Spinal cord (tissue), 10 donors: ENCODE measurements around the gene USP48. TPM values are rescaled to one million over a fixed set of nuclear protein-coding genes. Genes with fewer than 3 reads are reported as not detected.

Source experiments
- DNase-seq, 6 donors: peaks; one replicate each; pipeline versions ENCODE4 v3.0.0 to v3.0.0-alpha.2; 2013 to 2015; ENCODE audit warnings: low spot score in 6 of 6, low read depth in 4 of 6
- H3K27ac ChIP-seq: one replicate; pipeline ENCODE4 v1.5.1; 2013; ENCODE audit warnings: low read depth, low read length, control low read depth
- H3K27me3 ChIP-seq: one replicate; pipeline ENCODE4 v1.6.1; 2013; ENCODE audit warnings: low read length; ENCODE audit not compliant: control insufficient read depth, insufficient read depth
- H3K36me3 ChIP-seq: one replicate; pipeline ENCODE4 v1.6.1; 2013; ENCODE audit warnings: low read length; ENCODE audit not compliant: control insufficient read depth, insufficient read depth
- H3K4me1 ChIP-seq: one replicate; pipeline ENCODE4 v1.6.1; 2013; ENCODE audit warnings: low read length; ENCODE audit not compliant: control insufficient read depth, insufficient read depth
- H3K4me3 ChIP-seq: one replicate; pipeline ENCODE4 v1.5.1; 2013; ENCODE audit warnings: low read depth, low read length, control low read depth
- H3K9me3 ChIP-seq: one replicate; pipeline ENCODE4 v1.6.1; 2013; ENCODE audit warnings: low read length; ENCODE audit not compliant: control insufficient read depth, insufficient read depth
- WGBS: methylation state at CpG from one replicate; pipeline ENCODE4 v1.1.5; 2013; ENCODE audit warnings: missing lambda C conversion rate; ENCODE audit not compliant: insufficient coverage; 5-methylcytosine and 5-hydroxymethylcytosine counted together
- polyA plus RNA-seq, 2 donors: library from polyadenylated mRNA; unstranded; fragments of 120-200 nt; gene quantifications; one replicate each; pipeline ENCODE4 v1.2.1, GENCODE V29; 2013; ENCODE audit not compliant: insufficient read length in 2 of 2
- total RNA-seq, 2 donors: library from RNA; depleted of rRNA in 1 of 2; stranded (reverse); fragments of 120-200 nt in 1 of 2; fragments of >200 nt in 1 of 2; gene quantifications; one replicate each; pipeline versions ENCODE4 v1.2.3 to v1.2.4, GENCODE V29; 2013 to 2014
- donor health status: healthy.

Gene USP48
- total and polyA plus RNA-seq, 4 donors = 41.0 to 76.3 (median 61.9) TPM

DNA sequence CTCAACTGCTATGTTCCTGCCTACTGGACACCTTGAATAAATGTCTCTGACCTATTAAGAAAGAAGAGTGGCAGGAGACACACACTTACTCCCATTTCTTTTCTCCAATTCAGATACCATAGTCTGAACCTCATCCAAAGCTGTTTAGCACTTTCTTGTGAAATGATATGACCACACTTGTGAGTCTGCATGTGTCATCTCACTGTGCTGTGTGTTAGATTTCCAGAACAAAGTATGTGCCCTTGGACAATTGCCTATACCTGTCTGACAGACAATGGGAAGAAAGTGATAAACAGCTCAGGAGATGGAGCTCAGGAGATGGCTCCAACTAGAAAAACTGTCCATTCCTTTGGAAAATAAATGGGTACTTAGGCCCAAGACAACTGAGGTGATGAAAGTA, 48.4 kb downstream of the USP48 start:
- Histone ChIP-seq H3K27me3 (no peaks in the 10 kb centered on the region), H3K27ac (no peak overlapping the region), H3K4me3 (no peak overlapping the region), H3K9me3 (no peaks in the 10 kb centered on the region), H3K36me3 (peaks cover 36% of the 10 kb centered on the region), H3K4me1 (no peaks in the 10 kb centered on the region)
- no peak for DNase-seq

DNA sequence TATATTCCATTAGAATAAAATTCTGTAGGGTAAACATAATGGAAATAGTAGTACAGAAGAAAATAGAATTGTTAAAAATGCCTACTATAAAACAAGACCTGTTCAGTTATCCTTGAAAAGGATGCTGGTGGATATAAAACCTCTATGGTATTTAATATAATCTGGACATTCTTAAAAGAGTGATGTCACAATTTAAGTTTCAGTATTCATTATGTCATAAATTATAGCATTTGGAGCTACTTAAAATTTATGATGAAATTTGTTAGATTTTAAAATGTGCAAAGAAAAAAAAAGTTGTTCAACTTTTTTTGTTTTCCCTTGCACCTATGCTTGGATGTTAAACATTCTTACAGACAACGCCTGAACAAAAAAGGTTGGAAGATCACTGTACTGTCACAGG, 50.3 kb downstream of the USP48 start:
- Histone ChIP-seq H3K9me3 (no peaks in the 10 kb centered on the region), H3K4me1 (no peaks in the 10 kb centered on the region), H3K27me3 (no peaks in the 10 kb centered on the region), H3K27ac (no peak overlapping the region), H3K36me3 (peaks cover 36% of the 10 kb centered on the region), H3K4me3 (no peak overlapping the region)
- DNase-seq = no peak
- WGBS = no CpG with 5 or more reads among the region's 1 CpG

DNA sequence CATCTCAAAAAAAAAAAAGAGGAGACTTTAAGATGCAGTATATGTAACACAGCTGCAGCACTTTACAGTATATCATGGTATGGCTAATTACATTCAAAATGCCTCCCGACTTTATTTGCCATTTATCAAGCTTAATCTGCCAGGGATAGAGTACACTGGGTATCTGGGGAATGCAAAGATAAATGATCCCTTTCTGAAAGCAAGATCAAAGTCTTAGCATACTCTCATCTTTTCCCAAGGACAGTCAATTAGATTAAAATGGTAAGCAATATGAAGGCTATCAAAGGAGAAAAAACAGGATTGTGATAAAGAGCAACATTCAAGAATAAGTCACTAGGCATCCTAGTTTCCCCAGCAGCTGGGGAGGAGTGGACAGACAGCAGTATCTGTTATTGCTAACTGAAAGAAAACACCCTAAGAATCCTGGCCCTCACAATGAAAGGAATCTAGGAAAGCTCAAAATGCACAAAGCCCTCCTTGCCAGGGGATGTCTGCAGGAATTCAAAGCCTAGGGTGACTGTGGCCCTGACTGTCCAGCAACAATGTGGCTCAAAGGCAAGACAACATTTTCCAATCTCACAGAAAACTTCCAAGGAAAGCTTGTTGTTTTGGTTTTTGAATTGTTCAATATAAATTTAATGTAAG, 57.1 kb downstream of the USP48 start:
- no CpG with 5 or more reads among the region's 1 CpG for WGBS
- Histone ChIP-seq H3K27me3 (no peaks in the 10 kb centered on the region), H3K36me3 (peaks cover 14% of the 10 kb centered on the region), H3K27ac (peak overlapping the region; percentile 10), H3K4me1 (peaks cover 3% of the 10 kb centered on the region), H3K9me3 (no peaks in the 10 kb centered on the region), H3K4me3 (no peak overlapping the region)
- peak in 2 of 6 donors; percentile 22 to 34 for DNase-seq

DNA sequence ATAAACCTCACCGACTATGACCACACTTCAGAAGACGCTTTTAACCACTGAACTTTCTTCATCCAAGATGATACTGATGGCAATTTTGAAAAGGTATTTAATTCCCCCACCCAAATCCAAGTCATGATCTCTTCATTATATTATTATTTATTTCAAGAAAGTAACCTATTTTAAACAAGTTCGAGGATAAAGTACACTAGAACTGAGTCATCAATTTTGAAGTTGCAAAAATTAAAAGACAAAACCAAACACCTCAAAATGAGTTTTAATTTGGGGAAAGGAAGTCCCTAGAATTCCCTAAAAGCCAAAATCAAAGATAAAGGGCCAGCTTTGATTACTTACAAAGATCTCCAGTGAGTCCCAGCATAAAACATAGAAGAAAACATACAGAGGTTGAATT, 58.4 kb downstream of the USP48 start:
- DNase-seq = no peak
- H3K27me3 ChIP-seq = no peaks in the 10 kb centered on the region
- H3K4me3 ChIP-seq = no peak overlapping the region
- H3K27ac ChIP-seq = no peak overlapping the region
- no peaks in the 10 kb centered on the region for H3K9me3 ChIP-seq
- H3K36me3 ChIP-seq = peaks cover 20% of the 10 kb centered on the region
- no CpG with 5 or more reads among the region's 3 CpGs for whole genome bisulfite sequencing
- H3K4me1 ChIP-seq = peaks cover 3% of the 10 kb centered on the region

DNA sequence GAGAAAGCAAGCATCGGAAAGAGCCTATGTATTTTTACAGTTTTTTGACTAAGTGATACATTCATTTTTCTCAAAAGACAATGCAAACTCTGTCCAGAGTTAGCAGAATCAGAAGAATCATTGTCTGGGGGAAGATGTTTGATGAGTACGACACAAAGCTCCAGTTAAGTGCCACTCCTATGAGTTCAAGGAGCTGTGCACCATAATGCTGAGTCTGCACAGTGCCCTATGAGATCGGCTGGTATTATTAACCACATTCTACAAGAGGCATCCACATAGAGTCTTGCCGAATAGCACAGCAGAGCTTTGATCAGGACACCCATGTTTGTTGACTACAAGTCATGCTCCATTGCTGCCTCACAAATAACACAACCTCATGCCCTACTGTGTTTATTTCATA, 58.9 kb downstream of the USP48 start:
- H3K4me1 ChIP-seq = peaks cover 3% of the 10 kb centered on the region
- DNase-seq = no peak
- WGBS = 83% methylated on average over 1 of the region's 4 CpGs
- no peaks in the 10 kb centered on the region for H3K9me3 ChIP-seq
- H3K27ac ChIP-seq = no peak overlapping the region
- H3K4me3 ChIP-seq = no peak overlapping the region
- peaks cover 25% of the 10 kb centered on the region for H3K36me3 ChIP-seq
- H3K27me3 ChIP-seq = no peaks in the 10 kb centered on the region

DNA sequence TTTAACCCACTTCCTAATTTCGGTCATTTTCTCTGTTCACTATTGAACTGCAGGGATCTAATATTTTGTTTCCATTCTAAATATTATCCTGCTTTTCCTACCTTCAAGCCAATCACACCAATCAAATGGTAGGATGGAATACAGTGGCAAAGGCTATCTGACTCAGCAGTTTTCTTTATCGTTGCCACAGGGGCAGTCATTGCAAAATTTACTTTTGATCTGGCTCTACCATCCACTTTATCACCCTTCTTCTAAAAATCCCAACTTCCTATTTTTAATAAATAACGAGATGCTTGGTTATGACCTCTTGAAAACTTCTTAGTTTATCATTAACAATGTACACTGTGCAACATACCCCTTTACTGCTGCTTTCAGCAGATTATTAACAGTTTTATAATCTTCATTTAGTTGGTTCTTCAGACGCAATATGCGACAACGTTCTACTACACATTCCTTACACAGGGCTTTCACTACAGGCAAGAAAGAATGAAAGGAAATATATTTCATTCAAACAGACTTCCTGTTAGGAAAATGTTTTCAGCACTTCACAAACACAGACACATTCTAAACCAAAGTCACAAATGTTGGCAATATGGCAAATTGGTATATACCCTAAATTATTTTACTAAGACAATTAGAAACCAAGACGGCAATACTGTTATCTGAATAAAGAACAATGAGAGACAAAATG, 61.5 kb downstream of the USP48 start:
- 92% methylated on average over 2 of the region's 7 CpGs for WGBS
- H3K27me3 ChIP-seq = no peaks in the 10 kb centered on the region
- H3K27ac ChIP-seq = no peak overlapping the region
- H3K4me3 ChIP-seq = no peak overlapping the region
- peaks cover 38% of the 10 kb centered on the region for H3K36me3 ChIP-seq
- H3K9me3 ChIP-seq = no peaks in the 10 kb centered on the region
- peaks cover 3% of the 10 kb centered on the region for H3K4me1 ChIP-seq
- no peak for DNase-seq

DNA sequence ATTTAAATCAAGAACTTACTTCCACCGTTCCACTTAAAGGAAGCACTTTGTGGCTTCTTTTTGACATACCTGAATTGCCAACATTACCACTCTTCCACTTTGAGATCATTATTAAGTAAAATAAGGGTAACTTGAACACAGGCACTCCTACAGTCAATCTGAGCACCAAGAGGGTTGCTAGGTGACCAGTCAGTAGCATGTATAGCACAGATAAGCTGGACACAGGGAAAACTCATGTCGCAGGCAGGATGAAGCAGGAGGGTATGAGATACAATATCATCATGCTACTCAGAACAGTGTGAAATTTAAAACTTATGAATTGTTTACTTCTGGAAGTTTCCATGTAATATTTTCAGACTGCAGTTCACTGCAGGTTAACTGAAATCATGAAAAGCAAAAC, 66.8 kb downstream of the USP48 start:
- Histone ChIP-seq H3K36me3 (peaks cover 49% of the 10 kb centered on the region), H3K9me3 (no peaks in the 10 kb centered on the region)
- WGBS = no CpG with 5 or more reads among the region's 2 CpGs

DNA sequence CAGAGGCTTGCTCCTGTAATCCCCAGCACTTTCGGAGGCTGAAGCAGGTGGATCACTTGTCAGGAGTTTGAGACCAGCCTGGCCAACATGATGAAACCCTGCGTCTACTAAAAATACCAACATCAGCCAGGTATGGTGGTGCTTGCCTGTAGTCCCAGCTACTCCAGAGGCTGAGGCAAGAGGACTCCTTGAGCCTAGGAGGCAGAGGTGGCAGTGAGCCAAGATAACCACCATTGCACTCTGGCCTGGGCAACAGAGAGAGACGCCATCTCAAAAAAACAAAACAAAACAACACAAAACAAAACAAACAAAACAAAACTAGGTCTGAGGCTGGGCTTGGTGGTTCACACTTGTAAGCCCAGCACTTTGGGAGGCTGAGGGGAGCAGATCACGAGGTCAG, 75.1 kb downstream of the USP48 start:
- Histone ChIP-seq H3K4me3 (no peak overlapping the region), H3K9me3 (no peaks in the 10 kb centered on the region), H3K27ac (no peak overlapping the region), H3K4me1 (no peaks in the 10 kb centered on the region), H3K36me3 (peaks cover 15% of the 10 kb centered on the region), H3K27me3 (no peaks in the 10 kb centered on the region)
- 89% methylated on average over 3 of the region's 4 CpGs for WGBS
- DNase-seq = no peak

More for the DNA sequence above, 66.8 kb downstream of the USP48 start:
- no peaks in the 10 kb centered on the region for H3K4me1 ChIP-seq
- no peak for DNase-seq
- H3K27ac ChIP-seq = no peak overlapping the region
- H3K4me3 ChIP-seq = no peak overlapping the region
- no peaks in the 10 kb centered on the region for H3K27me3 ChIP-seq

DNA sequence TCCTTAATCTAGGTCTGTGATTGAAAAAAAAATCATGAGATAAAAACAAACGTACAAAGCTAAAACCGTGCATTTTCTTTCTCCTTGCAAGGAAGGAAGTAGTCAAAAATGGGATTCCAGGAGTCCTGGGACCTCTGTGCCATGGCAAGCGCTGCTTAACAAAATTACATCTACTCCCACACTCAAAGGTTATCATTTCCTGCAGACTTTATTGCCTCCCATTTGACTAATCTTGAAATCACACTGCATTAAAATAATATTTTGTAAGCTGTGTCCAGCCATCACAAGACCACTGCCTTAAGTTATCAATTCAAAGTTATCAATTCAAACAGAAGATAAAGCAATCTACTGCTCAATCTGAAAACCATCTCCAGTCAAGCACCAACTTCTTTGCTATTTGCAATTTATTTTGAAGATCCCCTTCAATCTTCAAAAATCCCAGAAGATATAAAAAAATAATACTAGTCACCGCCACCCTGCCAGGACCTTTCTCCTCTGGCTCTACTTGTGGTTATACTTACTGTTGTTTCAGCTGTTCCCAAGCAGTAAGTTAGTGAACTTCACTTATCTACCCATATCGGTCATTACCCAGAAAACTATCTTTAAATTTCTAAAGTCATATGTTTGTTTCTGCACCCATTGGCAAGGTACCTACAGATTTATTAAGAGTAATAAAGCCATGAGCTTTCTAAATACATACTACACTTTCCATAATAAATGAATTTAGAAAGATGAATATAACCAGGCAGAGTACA, 75.7 kb downstream of the USP48 start:
- Histone ChIP-seq H3K9me3 (no peaks in the 10 kb centered on the region), H3K27me3 (no peaks in the 10 kb centered on the region), H3K27ac (no peak overlapping the region), H3K4me1 (no peaks in the 10 kb centered on the region), H3K4me3 (no peak overlapping the region), H3K36me3 (peaks cover 11% of the 10 kb centered on the region)
- no peak for DNase-seq
- WGBS = no CpG with 5 or more reads among the region's 5 CpGs
